A549 treated with Hydrocortisone at 1 μM for 4 hours (cell line): Measurements from ENCODE around the gene SPOCK1. TPM values are rescaled to one million over a fixed set of nuclear protein-coding genes. Genes with fewer than 3 reads are reported as not detected.

Source experiments
- total RNA-seq: library from RNA; stranded (reverse); fragments of 200-300 nt; extraction: Qiagen RNA extraction; gene quantifications from 5 replicates; pipeline ENCODE4 v1.2.3, GENCODE V29; 2022

The SPOCK1 gene
- total RNA-seq: 9.7 to 26.0 TPM (median 17.6 TPM) in 5 replicates

GRCh38 chr5:137498736-137499505 is at the start of gene SPOCK1:
SPOCK1 (minus strand) TSS chr5:137499326.

Other genes with a start within 250 kb of the SPOCK1 start
- gene KLHL3, start 236.8 kb upstream of the SPOCK1 start, total RNA-seq: 0.11 to 0.44 TPM (median 0.18 TPM) in 5 replicates